IPS-11a (cell line): ENCODE results near the gene SSNA1.

Experiments used
- H3K4me3 ChIP-seq: one replicate; pipeline ENCODE4 v1.5.1; 2013; ENCODE audit warnings: low read depth, low read length, control low read depth

The SSNA1 gene

GRCh38 chr9:137167747-137168572, 20.5 kb upstream of the SSNA1 start:
- no peak overlapping the region for H3K4me3 ChIP-seq

- peak overlapping the region; percentile 39 for H3K4me3 ChIP-seq
Measured at GRCh38 chr9:137168573-137168903, 19.9 kb upstream of the SSNA1 start.

- peak overlapping the region; percentile 39 for H3K4me3 ChIP-seq
Measured at GRCh38 chr9:137168904-137169856, 19.3 kb upstream of the SSNA1 start.

- peak within 1 kb of the TSS; percentile 39 for H3K4me3 ChIP-seq
Measured at GRCh38 chr9:137169896-137170358, 18.5 kb upstream of the SSNA1 start, which contains the start of gene LRRC26. LRRC26 (minus strand) TSS chr9:137170051; CDS start chr9:137169943, 108 bp downstream.

- no peak overlapping the region for H3K4me3 ChIP-seq
Measured at GRCh38 chr9:137170486-137171148, 17.9 kb upstream of the SSNA1 start.

GRCh38 chr9:137171149-137171900, 17.2 kb upstream of the SSNA1 start:
- no peak overlapping the region for H3K4me3 ChIP-seq

- no peak overlapping the region for H3K4me3 ChIP-seq
Measured at GRCh38 chr9:137172901-137173795, 15.3 kb upstream of the SSNA1 start.

- no peak overlapping the region for H3K4me3 ChIP-seq
Measured at GRCh38 chr9:137173796-137174664, 14.4 kb upstream of the SSNA1 start.

GRCh38 chr9:137174722-137175293, 13.7 kb upstream of the SSNA1 start:
- H3K4me3 ChIP-seq: no peak overlapping the region

GRCh38 chr9:137175345-137175961, 13.0 kb upstream of the SSNA1 start:
- no peak overlapping the region for H3K4me3 ChIP-seq

GRCh38 chr9:137176302-137177182, 11.9 kb upstream of the SSNA1 start:
- no peak overlapping the region for H3K4me3 ChIP-seq

GRCh38 chr9:137178201-137178938, 10.1 kb upstream of the SSNA1 start:
- H3K4me3 ChIP-seq: no peak overlapping the region

- no peak overlapping the region for H3K4me3 ChIP-seq
Measured at GRCh38 chr9:137178939-137179630, 9.4 kb upstream of the SSNA1 start.

- no peak overlapping the region for H3K4me3 ChIP-seq
Measured at GRCh38 chr9:137179761-137180160, 8.7 kb upstream of the SSNA1 start.

GRCh38 chr9:137180491-137180890, 8.0 kb upstream of the SSNA1 start:
- no peak overlapping the region for H3K4me3 ChIP-seq
